GM10266 (cell line): ENCODE data around the gene OTOP2.

Experiments used
- DNase-seq: peaks from one replicate; pipeline ENCODE4 v3.0.0; 2012; ENCODE audit errors: extremely low spot score
- CTCF ChIP-seq: IDR thresholded peaks from 2 replicates; pipeline ENCODE4 v1.5.1; 2012; ENCODE audit warnings: mild to moderate bottlenecking, low read depth; ENCODE audit not compliant: control insufficient read depth, insufficient read depth; ENCODE audit errors: missing control alignments

The OTOP2 gene

GRCh38 chr17:74949455-74950115 lies 25.5 kb downstream of the OTOP2 start:
- TF ChIP-seq CTCF, result no peak
- no peak for DNase-seq

- no peak for DNase-seq
- TF ChIP-seq CTCF, result no peak
Measured at GRCh38 chr17:74950207-74950606, 26.1 kb downstream of the OTOP2 start.

GRCh38 chr17:74951065-74951464 lies 27.0 kb downstream of the OTOP2 start:
- no peak for TF ChIP-seq CTCF

DNA sequence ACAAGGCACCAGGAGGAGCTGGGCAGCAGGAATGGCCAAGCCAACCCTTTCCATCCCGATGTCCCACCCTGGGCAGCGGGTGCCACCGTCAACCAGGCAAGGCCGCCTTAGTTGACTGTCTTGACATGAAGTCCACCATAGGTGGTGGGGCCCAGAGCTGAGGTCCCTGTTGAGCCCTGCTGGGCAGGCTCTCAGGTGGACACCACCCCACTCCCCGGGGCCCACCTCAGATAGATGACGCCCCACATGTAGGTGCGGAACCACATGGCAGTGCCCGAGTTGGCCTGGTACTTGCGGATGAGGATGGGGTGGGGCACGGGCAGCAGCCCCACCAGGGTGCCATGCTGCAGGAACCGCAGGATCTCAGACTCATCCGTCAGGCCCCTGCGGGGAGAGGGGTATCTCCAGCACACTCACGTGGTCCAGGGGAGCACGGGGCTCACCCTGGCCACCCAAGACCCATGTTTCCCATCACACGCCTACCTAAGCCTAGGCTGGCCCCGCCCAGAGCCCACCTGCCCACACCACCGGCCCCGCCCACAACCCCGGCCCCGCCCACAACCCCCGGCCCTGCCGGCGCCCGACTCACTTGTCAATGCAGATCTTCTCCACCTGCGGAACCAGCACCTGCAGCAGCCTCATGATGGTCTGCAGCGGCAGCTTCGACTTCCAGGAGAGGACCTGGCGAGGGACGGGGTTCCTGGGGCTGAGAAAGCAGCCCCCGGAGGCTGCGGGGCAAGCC lies 27.8 kb downstream of the OTOP2 start:
- no peak for DNase-seq
- TF ChIP-seq CTCF, result no peak

More at GRCh38 chr17:74951065-74951464, 27.0 kb downstream of the OTOP2 start:
- no peak for DNase-seq

DNA sequence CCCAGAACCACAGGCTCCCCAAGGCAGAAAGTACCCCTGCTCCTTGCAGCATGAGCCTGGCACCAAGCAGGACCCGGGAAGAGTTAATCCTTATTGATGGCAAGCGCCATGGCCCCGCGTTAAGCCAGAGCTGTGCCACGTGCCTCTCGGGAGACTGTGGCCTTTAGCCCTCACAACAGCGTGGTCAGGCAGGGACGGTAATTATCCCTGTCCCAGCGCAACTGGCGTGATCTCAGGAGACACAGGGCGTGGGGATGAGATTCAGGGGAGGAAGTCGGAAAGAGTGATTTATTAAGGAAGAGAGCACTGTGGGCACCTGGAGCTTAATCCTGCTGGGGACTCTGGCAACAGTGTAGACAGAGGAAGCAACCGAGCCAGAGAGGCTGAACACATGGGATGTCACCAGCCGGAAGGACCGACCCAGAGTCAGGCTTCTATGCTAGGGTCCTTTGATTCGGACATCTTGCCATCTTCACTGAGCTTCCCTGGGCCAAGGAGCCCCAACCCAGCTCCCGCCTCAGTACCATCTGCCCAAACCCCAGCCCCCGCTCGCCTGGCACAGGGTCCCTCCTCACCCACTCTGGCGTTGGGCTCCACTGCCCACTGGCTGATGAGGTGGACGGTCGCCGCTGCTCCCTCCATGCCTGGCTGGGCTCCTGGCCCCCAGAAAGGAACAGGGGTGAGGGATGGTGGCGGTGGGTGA lies 28.5 kb downstream of the OTOP2 start:
- TF ChIP-seq CTCF, result no peak

DNA sequence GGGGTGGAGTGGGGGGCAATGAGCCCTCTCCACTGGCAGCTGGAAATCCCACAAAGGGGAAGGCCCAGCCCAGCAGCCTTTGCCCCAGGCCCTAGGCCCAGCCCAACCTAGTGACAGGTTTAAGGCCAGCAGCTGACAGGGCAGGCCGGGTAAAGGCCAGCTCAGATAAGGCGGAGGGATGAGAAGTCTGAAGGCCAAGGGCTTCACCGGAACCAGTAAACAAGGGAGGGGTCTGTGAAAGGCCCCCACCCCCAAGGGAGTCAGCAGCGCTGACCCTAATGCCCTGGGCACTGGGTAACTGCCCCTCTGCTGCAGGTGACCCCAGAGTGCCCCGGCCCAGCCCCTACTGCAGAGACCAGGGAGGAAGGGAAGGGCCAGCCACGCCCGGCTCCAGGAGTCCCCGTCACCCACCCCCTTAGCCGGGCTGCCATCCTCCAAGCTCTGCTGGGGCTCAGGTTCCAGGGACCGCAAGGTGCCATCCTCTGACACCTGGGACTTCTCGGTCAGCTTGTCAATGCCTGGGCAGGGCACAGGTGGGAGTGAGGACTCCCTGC lies 29.1 kb downstream of the OTOP2 start:
- DNase-seq, result no peak
- TF ChIP-seq CTCF, result no peak

More for the DNA sequence above, 28.5 kb downstream of the OTOP2 start:
- no peak for DNase-seq
